ENCODE results near the gene LBH. TPM values are rescaled to one million over a fixed set of nuclear protein-coding genes. Genes with fewer than 3 reads are reported as not detected.
A peak's percentile ranks its signal among the peaks of the same experiment; 100 is the strongest.

Gene LBH
- total RNA-seq, 1 donor from 2014 or later: 56.4 TPM

GRCh38 chr2:30275256-30275655 is 43.9 kb downstream of the LBH start:
- no peak for DNase-seq

GRCh38 chr2:30276455-30276911 is 45.1 kb downstream of the LBH start:
- no peak for DNase-seq

GRCh38 chr2:30277582-30277981 is 46.2 kb downstream of the LBH start:
- DNase-seq: no peak

GRCh38 chr2:30278419-30278818 is 47.1 kb downstream of the LBH start:
- DNase-seq: no peak

- no peak for DNase-seq
Observed at GRCh38 chr2:30280596-30281434, 49.5 kb downstream of the LBH start.

GRCh38 chr2:30282081-30282480 is 50.7 kb downstream of the LBH start:
- no peak for DNase-seq

GRCh38 chr2:30282721-30283120 is 51.4 kb downstream of the LBH start:
- DNase-seq: no peak

- DNase-seq: no peak
Observed at GRCh38 chr2:30283931-30284565, 52.7 kb downstream of the LBH start.

GRCh38 chr2:30285758-30286157 is 54.4 kb downstream of the LBH start:
- DNase-seq: no peak

GRCh38 chr2:30287190-30287840 is 56.0 kb downstream of the LBH start:
- DNase-seq: no peak

- DNase-seq: no peak
Observed at GRCh38 chr2:30287857-30288513, 56.7 kb downstream of the LBH start.

- DNase-seq: no peak
Observed at GRCh38 chr2:30288561-30288960, 57.2 kb downstream of the LBH start.

- no peak for DNase-seq
Observed at GRCh38 chr2:30293303-30293921, 62.1 kb downstream of the LBH start.

GRCh38 chr2:30294133-30294532 is 62.8 kb downstream of the LBH start:
- DNase-seq: no peak

- no peak for DNase-seq
Observed at GRCh38 chr2:30296496-30296895, 65.2 kb downstream of the LBH start.

- no peak for DNase-seq
Observed at GRCh38 chr2:30298302-30298701, 67.0 kb downstream of the LBH start.

- DNase-seq: no peak
Observed at GRCh38 chr2:30300122-30300455, 68.8 kb downstream of the LBH start.

GRCh38 chr2:30300456-30301221 is 69.3 kb downstream of the LBH start:
- DNase-seq: peak; percentile 40

- no peak for DNase-seq
Observed at GRCh38 chr2:30301551-30301950, 70.2 kb downstream of the LBH start.

- no peak for DNase-seq
Observed at GRCh38 chr2:30302566-30302965, 71.2 kb downstream of the LBH start.

- DNase-seq: no peak
Observed at GRCh38 chr2:30303095-30303494, 71.8 kb downstream of the LBH start.

- DNase-seq: no peak
Observed at GRCh38 chr2:30305235-30305634, 73.9 kb downstream of the LBH start.

Measured in tongue (tissue), 2 donors.